Nephron progenitor cell (in vitro differentiated cells): Measurements from ENCODE around the gene UBE2V1.
"Not testable (repeated sequence)": the region's sequence is repeated elsewhere in the genome, so short reads cannot be mapped to it uniquely, and the experiment has no call there.

Source experiments
- DNase-seq: peaks from one replicate; pipeline ENCODE4 v3.0.0; 2021
- H3K27ac Mint-ChIP-seq: 2 replicates; pipeline ENCODE4 v1.8.0; 2021; ENCODE audit warnings: mild to moderate bottlenecking, moderate library complexity, mixed read lengths
- H3K27me3 Mint-ChIP-seq: 2 replicates; pipeline ENCODE4 v1.8.0; 2021; ENCODE audit warnings: mild to moderate bottlenecking, low read depth, mixed read lengths; ENCODE audit not compliant: poor library complexity
- H3K36me3 Mint-ChIP-seq: 2 replicates; pipeline ENCODE4 v1.8.0; 2021; ENCODE audit warnings: low read depth, mixed read lengths
- H3K4me1 Mint-ChIP-seq: 2 replicates; pipeline ENCODE4 v1.8.0; 2021; ENCODE audit warnings: mixed read lengths
- H3K4me3 Mint-ChIP-seq: 2 replicates; pipeline ENCODE4 v1.8.0; 2021; ENCODE audit warnings: mild to moderate bottlenecking, moderate library complexity, mixed read lengths
- H3K9me3 Mint-ChIP-seq: 2 replicates; pipeline ENCODE4 v1.8.0; 2021; ENCODE audit warnings: mild to moderate bottlenecking, moderate library complexity, mixed read lengths
- CTCF ChIP-seq: fragments of 200-600 bp; sonication (generic); IDR thresholded peaks from 2 replicates; pipeline ENCODE4 v1.5.0; 2021; ENCODE audit warnings: antibody characterized with exemption

The UBE2V1 gene

GRCh38 chr20:50089140-50089786 lies 23.7 kb downstream of the UBE2V1 start:
- H3K9me3 Mint-ChIP-seq: no peaks in the 10 kb centered on the region
- no peak for TF ChIP-seq CTCF
- H3K4me3 Mint-ChIP-seq: no peak overlapping the region
- DNase-seq: no peak
- H3K4me1 Mint-ChIP-seq: peaks cover 27% of the 10 kb centered on the region
- peak overlapping the region; percentile 67 for H3K27ac Mint-ChIP-seq
- H3K36me3 Mint-ChIP-seq: peaks cover 25% of the 10 kb centered on the region
- H3K27me3 Mint-ChIP-seq: peaks cover 8% of the 10 kb centered on the region

- H3K27ac Mint-ChIP-seq: no peak overlapping the region
These were observed 24.9 kb downstream of the UBE2V1 start for GRCh38 chr20:50088022-50088421.

GRCh38 chr20:50085481-50086365 lies 27.2 kb downstream of the UBE2V1 start:
- H3K36me3 Mint-ChIP-seq: peaks cover 38% of the 10 kb centered on the region
- H3K4me3 Mint-ChIP-seq: peak overlapping the region; percentile 53

More at GRCh38 chr20:50088022-50088421, 24.9 kb downstream of the UBE2V1 start:
- H3K9me3 Mint-ChIP-seq: no peaks in the 10 kb centered on the region
- H3K4me1 Mint-ChIP-seq: peaks cover 30% of the 10 kb centered on the region
- DNase-seq: no peak
- no peak for TF ChIP-seq CTCF
- peaks cover 23% of the 10 kb centered on the region for H3K36me3 Mint-ChIP-seq
- no peak overlapping the region for H3K4me3 Mint-ChIP-seq
- peaks cover 5% of the 10 kb centered on the region for H3K27me3 Mint-ChIP-seq

GRCh38 chr20:50085146-50085480 lies 27.8 kb downstream of the UBE2V1 start:
- H3K9me3 Mint-ChIP-seq: no peaks in the 10 kb centered on the region
- no peak for TF ChIP-seq CTCF
- peak overlapping the region; percentile 29 for H3K27ac Mint-ChIP-seq
- no peak overlapping the region for H3K4me3 Mint-ChIP-seq
- no peak for DNase-seq
- H3K27me3 Mint-ChIP-seq: no peaks in the 10 kb centered on the region
- H3K4me1 Mint-ChIP-seq: peaks cover 26% of the 10 kb centered on the region
- H3K36me3 Mint-ChIP-seq: peaks cover 35% of the 10 kb centered on the region

More at GRCh38 chr20:50085481-50086365, 27.2 kb downstream of the UBE2V1 start:
- Mint-ChIP-seq H3K4me1 (peaks cover 26% of the 10 kb centered on the region), H3K9me3 (no peaks in the 10 kb centered on the region), H3K27me3 (no peaks in the 10 kb centered on the region), H3K27ac (peak overlapping the region; percentile 70)
- DNase-seq: peak; percentile 63
- TF ChIP-seq CTCF: peak; percentile 89

GRCh38 chr20:50083034-50083433 lies 29.9 kb downstream of the UBE2V1 start:
- DNase-seq: no peak
- no peaks in the 10 kb centered on the region for H3K27me3 Mint-ChIP-seq
- H3K27ac Mint-ChIP-seq: no peak overlapping the region
- H3K4me1 Mint-ChIP-seq: peaks cover 26% of the 10 kb centered on the region
- H3K4me3 Mint-ChIP-seq: no peak overlapping the region
- peaks cover 37% of the 10 kb centered on the region for H3K36me3 Mint-ChIP-seq
- TF ChIP-seq CTCF: no peak
- no peaks in the 10 kb centered on the region for H3K9me3 Mint-ChIP-seq

- peaks cover 26% of the 10 kb centered on the region for H3K4me1 Mint-ChIP-seq
- H3K27ac Mint-ChIP-seq, H3K27me3 Mint-ChIP-seq, DNase-seq, H3K4me3 Mint-ChIP-seq, H3K9me3 Mint-ChIP-seq: not testable (repeated sequence)
- peaks cover 31% of the 10 kb centered on the region for H3K36me3 Mint-ChIP-seq
These were observed 30.9 kb downstream of the UBE2V1 start for GRCh38 chr20:50082056-50082455.
